Measurements from ENCODE around the gene ZNF407.
A peak's percentile ranks its signal among the peaks of the same experiment; 100 is the strongest.

The ZNF407 gene

DNA sequence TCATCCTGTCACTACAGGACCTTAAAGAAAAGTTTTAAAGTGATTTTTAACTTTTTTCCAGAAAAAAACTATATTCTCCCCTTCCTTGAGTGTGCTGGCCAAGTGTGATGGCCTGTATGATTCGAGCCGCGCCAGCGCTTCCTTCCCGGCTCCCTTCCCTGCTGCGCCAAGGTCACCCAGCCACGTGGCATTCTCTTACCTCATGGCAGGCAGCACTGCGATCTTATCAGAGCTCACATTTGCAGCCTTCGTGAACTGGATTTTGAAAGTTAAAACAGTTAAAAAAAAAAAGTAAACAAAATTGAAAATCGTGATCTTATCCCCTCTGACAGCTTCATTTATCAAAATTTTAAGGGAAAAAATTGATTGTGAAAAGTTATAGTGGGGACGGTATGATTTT lies 331.4 kb downstream of the ZNF407 start:
- DNase-seq (ENCODE audit: low spot score), result no peak

DNA sequence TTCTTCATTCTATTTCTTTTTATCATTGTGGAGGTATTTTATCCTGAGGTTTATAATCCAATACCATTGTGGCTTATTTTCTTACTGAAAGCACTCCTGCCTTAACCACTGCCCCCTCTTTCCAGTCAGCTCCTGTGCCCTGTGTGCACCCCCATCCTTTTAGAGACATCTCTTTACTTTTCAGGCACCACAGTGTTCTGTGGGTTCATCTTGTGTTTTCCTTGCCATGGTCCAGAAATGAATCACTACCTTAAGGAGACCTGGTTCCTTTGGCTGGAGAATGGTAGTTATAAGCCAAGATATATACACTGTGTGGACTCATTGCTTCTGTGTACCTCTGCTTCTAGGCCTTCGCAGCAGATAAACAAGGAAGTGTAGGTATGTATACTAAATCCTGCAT lies 332.9 kb downstream of the ZNF407 start:
- DNase-seq (ENCODE audit: low spot score), result no peak

DNA sequence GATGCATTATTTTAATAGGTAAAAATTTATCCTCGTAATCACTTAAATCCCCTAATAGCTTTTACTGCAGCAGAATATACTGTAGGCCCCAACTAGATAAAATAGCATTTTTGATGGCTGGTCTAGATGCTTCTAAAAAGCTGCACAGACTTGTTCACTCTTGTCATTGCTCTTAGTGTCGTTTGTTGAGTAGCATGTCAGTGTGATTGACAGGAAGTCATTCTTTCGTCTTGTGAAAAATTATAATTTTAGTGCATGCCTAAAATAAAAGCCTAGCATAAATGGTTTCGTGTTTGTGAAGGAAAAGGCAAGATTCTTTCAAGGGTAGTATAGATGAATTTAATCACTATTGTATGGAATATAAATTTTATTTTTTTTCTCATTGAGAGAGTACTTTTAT lies 336.3 kb downstream of the ZNF407 start:
- no peak for DNase-seq (ENCODE audit: low spot score)

DNA sequence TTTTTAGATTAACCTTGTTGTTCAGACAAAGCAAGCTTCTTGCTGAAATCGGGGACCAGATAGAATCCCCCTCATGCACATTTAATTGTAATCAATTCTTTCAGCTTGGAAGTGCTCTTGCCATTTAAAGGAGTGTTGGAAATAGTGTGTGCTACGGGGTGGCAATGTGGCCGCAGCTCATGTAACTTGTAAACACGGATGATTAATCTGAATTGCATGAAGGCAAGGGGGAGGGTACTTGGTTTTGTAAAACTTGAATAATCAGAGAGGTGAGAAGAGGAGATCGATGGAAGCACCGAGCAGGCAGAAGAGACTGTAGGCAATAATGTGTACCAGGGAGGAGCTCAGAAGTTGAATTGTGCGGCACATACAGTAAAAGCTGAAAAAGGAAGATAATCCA lies 337.8 kb downstream of the ZNF407 start:
- no peak for DNase-seq (ENCODE audit: low spot score)

DNA sequence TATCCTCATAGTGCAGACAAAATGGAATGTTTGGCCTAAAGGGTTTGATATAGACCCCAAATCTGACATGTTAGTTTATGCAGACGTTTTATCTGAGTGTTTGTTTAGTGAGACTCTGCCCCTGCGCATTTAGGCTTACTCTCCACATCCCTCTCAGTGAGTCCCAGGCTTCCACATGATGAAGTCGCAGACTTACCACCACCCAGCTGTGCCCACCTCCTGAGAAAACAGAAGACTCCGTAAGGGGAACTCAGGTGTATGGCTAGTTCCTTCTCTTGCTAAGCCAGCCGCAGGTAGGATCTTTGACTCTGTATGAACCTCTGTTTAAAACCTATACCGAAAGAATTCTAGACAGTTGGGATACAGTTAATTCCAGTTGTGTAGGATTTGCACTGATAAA lies 338.7 kb downstream of the ZNF407 start:
- DNase-seq (ENCODE audit: low spot score), result no peak

DNA sequence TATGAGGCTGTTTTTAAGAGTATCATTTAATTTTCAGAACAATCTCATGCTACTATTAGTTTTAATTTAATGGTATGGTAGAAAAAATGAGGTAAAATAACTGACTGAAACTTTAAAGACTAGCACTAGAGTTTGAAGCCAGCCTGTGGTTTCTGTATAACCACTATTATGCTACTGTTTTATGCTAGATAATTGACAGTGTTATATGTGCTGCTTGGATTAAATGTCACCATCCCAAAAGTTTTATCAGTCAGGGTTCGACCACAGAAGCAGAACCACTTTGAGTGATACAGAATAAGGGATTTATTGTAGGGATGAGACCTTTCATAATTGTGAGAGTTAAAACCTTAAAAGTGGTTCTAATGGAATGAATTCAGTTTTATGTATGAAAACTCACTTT lies 339.6 kb downstream of the ZNF407 start:
- DNase-seq (ENCODE audit: low spot score), result no peak

DNA sequence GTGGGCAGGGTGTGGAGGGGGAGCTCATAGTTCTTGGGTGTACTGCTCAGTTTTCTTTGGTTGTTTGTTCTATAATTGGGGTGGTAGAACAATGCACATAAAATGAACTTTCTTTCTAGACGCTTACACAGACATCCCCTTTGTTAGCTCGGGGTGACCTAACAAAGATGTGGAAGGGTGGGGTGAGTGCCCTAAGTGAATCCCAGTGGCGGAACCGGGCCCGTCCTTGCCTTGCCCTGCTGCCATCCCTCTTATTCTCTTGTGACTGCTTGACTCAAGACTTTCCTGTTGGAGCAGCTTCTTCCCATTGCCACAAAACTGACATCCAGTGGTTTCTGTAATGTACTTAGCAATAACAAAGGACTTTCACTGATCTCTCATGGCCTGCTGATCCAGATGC lies 343.2 kb downstream of the ZNF407 start:
- DNase-seq (ENCODE audit: low spot score), result no peak

DNA sequence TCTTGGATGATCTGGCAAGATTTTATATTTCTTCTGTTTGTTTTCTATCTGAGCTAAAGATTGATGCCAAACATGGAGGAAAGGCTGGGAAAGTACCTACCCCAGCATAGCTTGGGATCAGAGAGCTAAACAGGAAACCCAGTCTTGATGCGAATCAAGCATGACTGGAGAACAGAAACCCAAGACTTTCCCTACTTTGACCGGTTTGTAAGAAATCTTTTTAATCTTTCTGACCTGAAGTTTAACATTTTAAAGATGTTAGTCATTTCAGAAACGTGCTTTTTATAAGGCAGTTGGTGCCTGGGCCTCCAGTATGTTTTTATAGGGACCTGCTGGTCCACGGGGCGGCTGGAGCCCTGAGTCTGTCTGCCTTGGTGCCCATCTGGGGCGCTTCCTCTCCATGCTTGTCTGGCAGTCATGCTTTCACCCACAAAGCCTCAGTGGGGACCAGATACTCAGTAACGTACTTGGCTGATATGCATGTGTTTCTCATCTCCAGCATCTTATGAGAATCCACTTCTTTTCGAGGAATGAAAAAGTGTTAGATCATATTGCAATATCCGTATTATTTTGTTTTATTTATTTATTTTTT lies 344.7 kb downstream of the ZNF407 start:
- DNase-seq (ENCODE audit: low spot score), result no peak

DNA sequence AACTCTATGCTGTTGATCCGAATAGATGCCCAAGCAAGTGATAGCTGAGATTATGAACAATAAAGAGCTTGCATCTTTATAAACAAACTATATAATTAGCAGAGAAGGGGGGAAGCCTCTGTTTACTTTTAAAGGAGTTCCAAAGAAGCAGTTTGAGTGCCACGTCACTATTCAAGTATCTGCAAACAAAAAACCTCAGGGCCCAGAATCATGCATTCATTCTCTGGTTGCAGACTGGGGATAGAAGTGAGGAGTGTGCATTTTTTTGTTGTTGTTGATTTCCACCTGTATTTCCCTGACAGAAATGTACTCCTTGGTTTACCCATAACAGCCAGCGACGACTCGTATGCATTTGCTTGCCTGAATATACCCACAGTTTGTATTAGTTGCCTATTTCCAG lies 347.0 kb downstream of the ZNF407 start:
- DNase-seq (ENCODE audit: low spot score), result no peak

DNA sequence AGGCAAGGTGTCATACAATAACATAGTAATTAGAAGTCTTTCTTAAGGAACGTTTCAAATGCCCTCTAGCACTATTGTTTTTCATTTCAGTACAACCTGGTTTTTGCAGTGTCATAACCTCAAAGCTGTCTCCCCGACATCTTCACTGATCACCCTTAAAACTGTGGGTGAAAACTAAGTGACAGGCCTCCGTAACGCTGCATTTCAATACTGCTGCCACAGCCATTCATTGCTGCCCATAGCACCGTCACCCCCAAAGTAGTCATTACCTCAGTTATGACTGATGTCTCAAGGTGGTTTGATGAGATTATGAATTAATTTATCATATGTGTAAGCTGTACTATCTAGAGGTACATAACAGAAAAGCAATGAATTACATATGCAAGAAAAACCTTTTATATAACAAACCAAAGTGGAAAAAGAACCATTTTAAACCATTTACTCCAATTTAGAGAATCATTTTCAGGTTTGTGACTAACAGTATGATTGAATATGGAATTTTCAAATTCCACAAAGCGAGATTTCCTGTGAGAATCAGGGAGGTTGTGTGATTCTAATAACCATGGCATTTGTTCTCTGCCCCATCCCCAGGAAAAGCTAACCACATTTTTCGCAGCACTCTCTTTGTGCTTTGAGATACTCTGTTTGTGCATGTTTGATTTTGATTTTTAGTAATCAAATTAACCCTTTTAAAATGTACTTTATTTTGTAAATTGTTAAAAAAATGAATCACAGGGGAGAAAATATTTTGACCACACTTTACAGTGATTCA lies 348.3 kb downstream of the ZNF407 start:
- DNase-seq (ENCODE audit: low spot score), result no peak

DNA sequence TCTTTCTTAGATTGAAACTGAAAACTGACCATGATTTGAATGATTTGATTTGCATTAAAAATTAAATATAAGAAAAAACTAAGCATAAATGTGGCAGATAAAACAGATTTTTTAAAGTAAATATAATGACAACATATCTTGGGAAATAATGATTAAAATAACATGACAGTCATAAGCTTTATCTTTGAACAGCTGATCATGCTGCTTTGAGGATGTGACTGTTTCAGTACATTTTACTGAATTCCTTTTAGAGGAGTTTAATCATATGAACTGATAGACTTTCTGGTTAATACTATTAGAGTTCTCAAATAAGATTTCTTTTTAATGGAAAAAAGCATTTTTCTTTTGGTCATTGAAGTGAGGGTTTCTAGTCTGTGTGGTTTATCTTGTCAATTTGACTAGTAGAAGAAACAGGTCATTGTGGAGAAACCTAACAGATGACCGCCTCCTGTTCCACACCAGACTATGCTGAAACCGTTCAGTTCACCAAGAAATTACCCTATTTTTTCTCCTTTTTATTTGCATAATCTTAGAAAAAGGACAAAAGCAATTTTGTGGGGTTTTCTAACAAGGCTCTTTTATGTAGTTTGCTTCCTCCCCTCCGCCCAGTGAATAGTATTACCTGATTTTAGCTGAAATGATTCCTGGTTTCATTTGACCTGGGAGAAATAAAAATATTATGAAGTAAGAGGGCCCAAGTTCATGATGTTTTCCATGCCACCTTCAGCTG lies 349.1 kb downstream of the ZNF407 start:
- no peak for DNase-seq (ENCODE audit: low spot score)

DNA sequence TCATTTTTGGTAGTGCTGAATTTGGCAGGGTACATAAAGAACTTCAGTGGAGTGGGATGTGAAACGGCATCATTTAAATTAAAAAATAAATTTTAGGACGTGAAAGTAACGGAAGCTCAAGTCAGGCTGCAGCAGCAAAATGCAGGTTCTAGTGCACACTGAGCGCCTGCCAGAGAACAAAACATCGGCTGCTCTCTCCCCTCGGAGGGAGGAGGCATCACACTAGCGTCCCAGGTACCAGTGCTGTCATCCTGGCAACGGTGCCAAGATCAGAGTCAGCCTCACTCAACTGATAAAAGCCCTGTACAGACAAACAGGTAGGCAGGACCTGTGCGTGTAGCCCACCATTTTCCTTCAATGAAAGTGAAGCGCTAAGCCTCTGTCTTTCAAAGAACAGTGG lies 349.7 kb downstream of the ZNF407 start:
- no peak for DNase-seq (ENCODE audit: low spot score)

DNA sequence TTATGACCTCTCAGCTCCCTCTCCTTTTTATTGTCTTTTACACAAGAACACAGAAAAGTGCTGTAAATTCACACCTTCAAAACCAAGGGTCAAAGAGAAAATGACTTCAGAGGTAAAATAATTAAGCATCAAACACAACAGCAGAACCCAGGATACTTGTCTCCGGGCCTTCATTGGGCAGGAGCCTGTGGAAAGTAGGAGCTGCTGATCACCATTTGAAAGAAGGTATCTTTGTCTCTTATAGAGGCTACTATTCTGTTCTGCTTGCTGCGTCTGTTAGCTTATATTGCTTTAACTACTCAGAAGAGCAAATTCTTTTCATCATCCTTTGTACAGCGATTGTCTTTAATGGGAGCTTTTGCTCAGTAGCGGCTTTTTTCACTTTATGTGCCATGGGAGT lies 350.2 kb downstream of the ZNF407 start:
- no peak for DNase-seq (ENCODE audit: low spot score)

DNA sequence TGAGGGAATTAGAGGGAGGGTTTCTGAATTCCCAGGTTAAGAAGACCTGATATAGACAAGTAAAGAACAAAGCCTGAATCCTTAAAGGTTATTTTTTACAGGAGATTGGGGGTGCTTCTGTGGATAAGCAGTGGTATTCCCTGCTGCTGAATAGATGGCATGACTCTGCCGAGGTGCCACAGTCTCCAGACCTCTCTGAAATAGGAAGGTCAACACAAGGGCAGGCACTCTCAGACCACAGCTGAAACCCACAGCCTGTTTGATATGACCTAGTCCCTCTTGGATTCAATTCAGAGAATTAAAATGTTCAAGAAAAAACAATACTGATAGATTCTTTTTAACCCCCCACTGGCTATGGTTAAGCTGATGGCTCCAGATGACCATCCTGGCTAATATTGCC lies 351.9 kb downstream of the ZNF407 start:
- no peak for DNase-seq (ENCODE audit: low spot score)

DNA sequence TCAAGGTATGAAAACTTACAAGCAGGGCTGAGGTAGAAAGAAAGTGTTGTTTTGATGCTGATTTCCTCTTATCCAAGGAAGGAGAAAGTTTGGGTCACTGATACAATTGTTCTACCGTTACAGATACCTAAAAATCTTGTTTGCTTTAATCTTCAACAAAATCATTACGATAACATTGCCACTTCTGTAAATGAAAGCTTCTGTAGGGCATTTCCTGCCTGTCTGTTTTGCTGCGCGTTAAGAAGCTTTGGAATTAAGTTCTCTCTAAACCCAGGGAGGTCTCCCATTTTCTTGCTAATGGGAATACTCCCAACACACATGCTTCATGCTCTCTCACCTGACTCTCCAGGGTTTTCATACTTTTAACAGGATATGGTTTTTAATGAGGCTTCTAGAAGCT lies 352.8 kb downstream of the ZNF407 start:
- no peak for DNase-seq (ENCODE audit: low spot score)

DNA sequence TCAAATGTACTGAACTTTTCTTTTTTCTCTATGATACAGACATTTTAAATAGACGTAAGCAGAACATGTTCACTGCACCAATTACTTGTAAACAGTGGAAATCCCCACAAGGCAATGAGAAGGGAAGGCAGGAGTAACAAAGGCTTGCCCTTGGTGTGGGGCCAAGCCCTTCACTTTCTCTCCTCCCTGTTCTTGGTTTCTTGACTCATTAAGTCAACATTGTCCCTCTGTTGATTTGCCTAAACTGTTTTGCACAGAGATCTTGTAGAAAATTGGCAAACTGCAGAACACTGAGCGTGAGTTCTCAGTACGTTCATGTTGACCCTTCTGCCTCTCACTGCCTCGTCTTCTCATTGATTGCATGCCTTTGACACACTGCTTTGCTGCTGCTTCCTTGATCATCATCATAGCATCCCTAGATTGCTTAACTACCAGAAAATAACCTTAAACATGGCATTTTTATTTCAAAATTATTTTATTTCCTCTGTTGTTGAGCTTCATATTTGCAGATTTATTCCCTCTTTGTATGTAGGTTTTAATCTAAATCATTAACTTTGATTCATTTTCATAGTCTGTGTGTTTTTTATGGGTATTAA lies 353.6 kb downstream of the ZNF407 start:
- DNase-seq (ENCODE audit: low spot score), result no peak

DNA sequence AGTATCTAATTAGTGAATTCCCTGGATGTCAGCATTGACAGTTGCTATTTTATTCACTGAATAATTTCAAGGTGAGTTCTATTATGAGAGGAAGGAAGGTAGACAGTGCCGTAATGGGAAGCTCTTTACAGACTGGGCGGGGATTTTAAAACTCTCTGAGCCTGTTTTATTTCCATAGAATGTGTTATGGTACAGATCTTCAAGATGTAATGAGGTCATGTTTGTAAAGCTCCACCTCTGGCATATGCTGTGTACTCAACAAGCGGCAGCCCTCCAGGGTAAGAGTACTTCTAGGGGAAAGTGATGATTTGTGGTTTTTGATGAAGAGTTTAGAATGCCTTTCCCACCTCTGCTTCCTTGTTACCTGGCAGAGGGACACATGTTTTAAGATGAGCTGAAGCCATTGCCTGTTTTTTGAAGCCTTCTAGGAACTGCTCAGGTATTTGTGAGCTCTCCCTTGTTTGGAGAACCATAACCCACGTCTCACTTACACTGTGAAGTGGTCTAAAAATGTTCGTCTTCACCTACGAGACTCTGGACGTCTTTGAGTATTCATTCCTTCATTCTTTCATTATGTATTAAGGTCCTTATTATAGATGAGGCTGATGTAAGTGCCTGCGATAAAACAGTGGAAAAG lies 360.0 kb downstream of the ZNF407 start:
- DNase-seq (ENCODE audit: low spot score), result no peak

DNA sequence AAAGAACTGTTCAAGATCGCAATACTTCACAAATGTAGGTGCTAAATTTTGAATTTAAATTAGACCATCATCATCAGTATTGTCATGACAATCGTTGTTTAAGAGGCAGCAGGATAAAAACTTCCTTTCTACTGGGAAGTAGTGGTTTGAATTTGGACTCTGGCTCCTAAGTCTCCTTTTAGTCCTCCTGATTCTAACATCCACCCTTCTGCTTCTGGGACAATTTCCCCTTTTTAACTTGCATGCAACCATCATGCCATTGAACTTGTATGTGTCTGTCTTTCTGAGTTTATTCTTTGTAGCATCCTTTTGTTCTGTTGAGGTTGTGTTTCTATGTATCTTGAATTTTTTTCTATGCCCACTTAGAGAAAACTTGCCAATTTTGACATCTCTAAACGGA lies 361.5 kb downstream of the ZNF407 start:
- DNase-seq (ENCODE audit: low spot score), result no peak

DNA sequence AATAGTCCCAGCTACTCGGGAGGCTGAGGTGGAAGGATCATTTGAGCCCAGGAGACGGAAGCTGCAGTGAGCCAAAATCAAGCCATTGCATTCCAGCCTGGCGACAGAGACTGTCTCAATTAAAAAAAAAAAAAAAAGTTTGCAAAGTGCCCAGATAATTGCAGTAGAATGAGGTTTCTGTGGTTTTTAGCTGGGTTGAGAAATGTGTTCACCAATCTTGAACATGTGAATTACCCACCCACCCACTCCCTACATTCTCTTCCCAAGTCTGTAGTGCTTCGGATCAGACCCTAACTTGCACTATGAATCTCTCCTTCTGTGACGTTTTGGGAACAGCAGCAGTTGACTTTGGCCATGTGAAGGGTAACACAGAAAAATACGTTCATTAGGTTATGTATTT lies 363.9 kb downstream of the ZNF407 start:
- no peak for DNase-seq (ENCODE audit: low spot score)

DNA sequence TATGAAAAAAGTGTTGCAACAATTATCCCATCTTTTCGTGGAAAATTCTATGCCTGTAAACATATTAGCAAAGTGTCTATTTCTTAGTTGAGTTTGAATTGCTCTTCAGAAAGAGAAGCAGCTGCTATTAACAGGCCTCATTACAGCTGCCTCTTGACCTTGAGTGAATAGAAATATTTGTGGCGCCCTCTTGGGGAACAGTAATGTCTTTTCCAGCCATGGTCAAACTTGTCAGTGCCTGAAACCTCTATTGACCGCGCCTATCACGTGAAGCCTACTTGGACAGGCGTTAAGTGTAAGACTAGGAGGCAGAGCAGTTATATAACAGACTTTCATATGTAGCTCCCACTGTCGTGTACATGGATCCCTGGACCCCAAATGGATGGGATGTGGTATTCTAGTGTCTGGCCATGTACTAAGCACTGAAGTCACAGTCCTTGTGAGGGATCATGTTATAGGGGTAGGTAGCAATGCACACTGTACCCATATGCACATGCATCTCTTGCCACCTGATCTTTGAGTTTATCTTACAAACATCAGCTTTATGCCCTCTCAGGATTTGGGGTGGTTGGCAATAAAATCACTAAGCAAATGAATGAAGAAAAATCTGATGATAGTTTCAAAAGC lies 366.3 kb downstream of the ZNF407 start:
- peak; percentile 15 for DNase-seq (ENCODE audit: low spot score)

DNA sequence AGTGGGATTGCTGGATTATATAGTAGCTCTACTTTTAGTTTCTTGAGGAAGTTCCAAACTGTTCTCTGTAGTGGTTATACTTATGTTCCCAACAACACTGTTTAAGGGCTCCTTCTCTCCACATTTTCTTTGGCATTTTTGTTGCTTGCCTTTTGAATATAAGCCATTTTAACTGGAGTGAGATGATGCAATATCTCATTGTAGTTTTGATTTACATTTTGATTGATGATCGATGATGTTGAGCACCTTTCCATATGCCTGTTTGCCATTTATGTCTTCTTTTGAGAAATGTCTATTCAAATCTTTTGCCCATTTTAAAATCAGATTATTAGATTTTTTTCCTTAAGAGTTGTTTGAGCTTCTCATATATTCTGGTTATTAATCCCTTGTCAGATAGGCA lies 368.0 kb downstream of the ZNF407 start:
- no peak for DNase-seq (ENCODE audit: low spot score)

DNA sequence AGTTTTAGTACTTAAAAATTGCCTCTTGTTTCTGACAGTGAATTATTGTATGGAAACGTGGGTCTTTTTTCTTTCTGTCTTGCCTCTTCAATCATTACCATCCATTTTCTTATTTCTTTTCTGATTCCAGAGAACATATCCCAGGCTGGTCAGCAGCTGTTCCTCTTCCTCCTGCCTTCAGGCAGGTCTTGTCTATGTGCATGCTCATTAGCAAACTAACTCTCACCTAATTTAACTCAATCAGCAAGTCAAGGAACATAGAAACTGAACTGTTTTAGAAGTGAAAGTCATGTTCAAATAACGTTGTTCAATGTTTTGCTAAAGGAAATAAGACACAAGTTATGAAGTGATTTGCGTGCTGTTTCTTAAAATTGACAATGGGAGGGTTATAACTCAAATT lies 369.8 kb downstream of the ZNF407 start:
- DNase-seq (ENCODE audit: low spot score), result no peak
